HEK293 (cell line): ENCODE data around the gene PIP4K2A.

Source experiments
- CTCF ChIA-PET: fragments of 350-600 bp; formaldehyde crosslinking; extraction: SDS; loops from one replicate; lab custom pipeline; 2021; ENCODE audit warnings: antibody characterized with exemption; lab: Yijun Ruan, JAX
- POLR2A ChIA-PET: fragments of 300-600 bp; formaldehyde crosslinking; extraction: SDS; loops from one replicate; lab custom pipeline; 2020; ENCODE audit warnings: antibody characterized with exemption, inconsistent platforms; lab: Yijun Ruan, JAX
- H3K27ac ChIP-seq: fragments of 200-500 bp; sonication (Bioruptor generic); 2 replicates; pipeline ENCODE4 v1.5.1; 2014; ENCODE audit warnings: low read depth, low read length, control low read depth, inconsistent platforms; ENCODE audit errors: extremely low read depth
- H3K36me3 ChIP-seq, 2 experiments: fragments of 200-500 bp in 1 of 2; sonication (Bioruptor generic) in 1 of 2; 1 replicate in 1 of 2; 2 replicates in 1 of 2; pipeline ENCODE4 v1.5.1; 2014 to 2017; ENCODE audit warnings: inconsistent platforms in 2 of 2, low read length in 2 of 2; ENCODE audit not compliant: control insufficient read depth in 2 of 2, insufficient read depth in 1 of 2
- H3K4me1 ChIP-seq: fragments of 200-500 bp; sonication (Bioruptor generic); 2 replicates; pipeline ENCODE4 v1.5.1; 2014; ENCODE audit warnings: mild to moderate bottlenecking, low read length, inconsistent platforms; ENCODE audit not compliant: control insufficient read depth, insufficient read depth
- H3K4me3 ChIP-seq: 2 replicates; pipeline ENCODE4 v1.5.1; 2011; ENCODE audit warnings: low read depth, mild to moderate bottlenecking, control low read depth, low read length, moderate library complexity
- H3K9me3 ChIP-seq: fragments of 200-500 bp; sonication (Bioruptor generic); 2 replicates; pipeline ENCODE4 v1.5.1; 2014; ENCODE audit warnings: low read depth, low read length, inconsistent platforms; ENCODE audit not compliant: control insufficient read depth, insufficient read depth
- GFI1B ChIP-seq: fragments of 450-650 bp; formaldehyde crosslinking; IDR thresholded peaks from 2 replicates; pipeline ENCODE4 v1.5.1; 2016; ENCODE audit warnings: missing biosample characterization, missing genetic modification characterization
- HOXA7 ChIP-seq: sonication (generic); formaldehyde crosslinking; IDR thresholded peaks from 2 replicates; pipeline ENCODE4 v1.8.1; 2022; ENCODE audit warnings: missing genetic modification reagents, borderline replicate concordance
- KLF10 ChIP-seq: fragments of 450-650 bp; IDR thresholded peaks from 2 replicates; pipeline ENCODE4 v1.5.1; 2018; ENCODE audit warnings: missing biosample characterization, mild to moderate bottlenecking, missing genetic modification characterization
- YY1 ChIP-seq: fragments of 450-650 bp; formaldehyde crosslinking; IDR thresholded peaks from 2 replicates; pipeline ENCODE4 v1.5.1; 2018; ENCODE audit warnings: missing biosample characterization, missing genetic modification characterization
- ZBTB21 ChIP-seq: fragments of 450-650 bp; formaldehyde crosslinking; IDR thresholded peaks from 2 replicates; pipeline ENCODE4 v1.5.1; 2017; ENCODE audit warnings: missing biosample characterization, missing genetic modification characterization
- ZNF114 ChIP-seq: fragments of 450-650 bp; formaldehyde crosslinking; IDR thresholded peaks from 2 replicates; pipeline ENCODE4 v1.5.0; 2017; ENCODE audit warnings: missing biosample characterization, missing genetic modification characterization
- ZNF140 ChIP-seq: fragments of 450-650 bp; formaldehyde crosslinking; IDR thresholded peaks from 2 replicates; pipeline ENCODE4 v1.5.1; 2016; ENCODE audit warnings: missing biosample characterization, missing genetic modification characterization
- ZNF2 ChIP-seq: fragments of 450-650 bp; formaldehyde crosslinking; IDR thresholded peaks from 2 replicates; pipeline ENCODE4 v1.5.1; 2016; ENCODE audit warnings: missing biosample characterization, missing genetic modification characterization
- ZNF26 ChIP-seq: fragments of 450-650 bp; formaldehyde crosslinking; IDR thresholded peaks from 2 replicates; pipeline ENCODE4 v1.5.1; 2016; ENCODE audit warnings: missing biosample characterization, missing genetic modification characterization
- ZNF280C ChIP-seq: fragments of 450-650 bp; formaldehyde crosslinking; IDR thresholded peaks from 2 replicates; pipeline ENCODE4 v1.5.1; 2016; ENCODE audit warnings: missing biosample characterization, missing genetic modification characterization
- ZNF433 ChIP-seq: fragments of 450-650 bp; formaldehyde crosslinking; IDR thresholded peaks from 2 replicates; pipeline ENCODE4 v1.5.1; 2016; ENCODE audit warnings: missing biosample characterization, missing genetic modification characterization, low read depth
- ZNF501 ChIP-seq: fragments of 450-650 bp; formaldehyde crosslinking; IDR thresholded peaks from 2 replicates; pipeline ENCODE4 v1.5.1; 2016; ENCODE audit warnings: missing biosample characterization, missing genetic modification characterization
- ZNF513 ChIP-seq: fragments of 450-650 bp; IDR thresholded peaks from 2 replicates; pipeline ENCODE4 v1.5.1; 2018; ENCODE audit warnings: missing biosample characterization, missing genetic modification characterization
- ZNF571 ChIP-seq: fragments of 450-650 bp; formaldehyde crosslinking; IDR thresholded peaks from 2 replicates; pipeline ENCODE4 v1.5.0; 2017; ENCODE audit warnings: missing biosample characterization, missing genetic modification characterization
- ZNF658 ChIP-seq: fragments of 450-650 bp; formaldehyde crosslinking; IDR thresholded peaks from 2 replicates; pipeline ENCODE4; 2016; ENCODE audit warnings: missing biosample characterization, missing genetic modification characterization
- ZNF843 ChIP-seq: fragments of 450-650 bp; formaldehyde crosslinking; IDR thresholded peaks from 2 replicates; pipeline ENCODE4 v1.5.1; 2016; ENCODE audit warnings: missing biosample characterization, missing genetic modification characterization
- TF ChIP-seq, protein P1 (sequence below): fragments of 450-650 bp; formaldehyde crosslinking; IDR thresholded peaks from 2 replicates; pipeline ENCODE4 v1.5.1; 2017; ENCODE audit warnings: missing biosample characterization, missing genetic modification characterization
- TF ChIP-seq, protein P2 (sequence below): fragments of 450-650 bp; formaldehyde crosslinking; IDR thresholded peaks from 2 replicates; pipeline ENCODE4 v1.5.1; 2016; ENCODE audit warnings: missing biosample characterization, missing genetic modification characterization

PIP4K2A gene

GRCh38 chr10:22542773-22543172, 171.6 kb downstream of the PIP4K2A start:
- CTCF ChIA-PET, result no interaction called here

More at GRCh38 chr10:22542773-22543172, 171.6 kb downstream of the PIP4K2A start:
- H3K9me3 ChIP-seq, result no peaks in the 10 kb centered on the region
- H3K4me1 ChIP-seq, result no peaks in the 10 kb centered on the region
- POLR2A ChIA-PET, result no interaction called here
- H3K36me3 ChIP-seq, result peaks cover 4 to 38% of the 10 kb centered on the region in 2 experiments; a peak in 2 of 3 replicates
- TF ChIP-seq GFI1B (tag by site-specific recombination) (no peak), HOXA7 (no peak), ZNF280C (tag by site-specific recombination) (no peak), ZNF433 (no peak), YY1 (no peak), ZNF26 (tag by site-specific recombination) (no peak), ZNF114 (no peak), ZNF2 (no peak), KLF10 (tag by site-specific recombination) (no peak), ZNF658 (no peak), ZNF513 (tag by site-specific recombination) (no peak), ZNF571 (tag by site-specific recombination) (no peak), ZNF501 (tag by site-specific recombination) (no peak), ZBTB21 (no peak), ZNF140 (tag by site-specific recombination) (no peak), ZNF843 (tag by site-specific recombination) (no peak)
- TF ChIP-seq, protein P1, sequence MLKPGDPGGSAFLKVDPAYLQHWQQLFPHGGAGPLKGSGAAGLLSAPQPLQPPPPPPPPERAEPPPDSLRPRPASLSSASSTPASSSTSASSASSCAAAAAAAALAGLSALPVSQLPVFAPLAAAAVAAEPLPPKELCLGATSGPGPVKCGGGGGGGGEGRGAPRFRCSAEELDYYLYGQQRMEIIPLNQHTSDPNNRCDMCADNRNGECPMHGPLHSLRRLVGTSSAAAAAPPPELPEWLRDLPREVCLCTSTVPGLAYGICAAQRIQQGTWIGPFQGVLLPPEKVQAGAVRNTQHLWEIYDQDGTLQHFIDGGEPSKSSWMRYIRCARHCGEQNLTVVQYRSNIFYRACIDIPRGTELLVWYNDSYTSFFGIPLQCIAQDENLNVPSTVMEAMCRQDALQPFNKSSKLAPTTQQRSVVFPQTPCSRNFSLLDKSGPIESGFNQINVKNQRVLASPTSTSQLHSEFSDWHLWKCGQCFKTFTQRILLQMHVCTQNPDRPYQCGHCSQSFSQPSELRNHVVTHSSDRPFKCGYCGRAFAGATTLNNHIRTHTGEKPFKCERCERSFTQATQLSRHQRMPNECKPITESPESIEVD, result no peak
- TF ChIP-seq, protein P2, sequence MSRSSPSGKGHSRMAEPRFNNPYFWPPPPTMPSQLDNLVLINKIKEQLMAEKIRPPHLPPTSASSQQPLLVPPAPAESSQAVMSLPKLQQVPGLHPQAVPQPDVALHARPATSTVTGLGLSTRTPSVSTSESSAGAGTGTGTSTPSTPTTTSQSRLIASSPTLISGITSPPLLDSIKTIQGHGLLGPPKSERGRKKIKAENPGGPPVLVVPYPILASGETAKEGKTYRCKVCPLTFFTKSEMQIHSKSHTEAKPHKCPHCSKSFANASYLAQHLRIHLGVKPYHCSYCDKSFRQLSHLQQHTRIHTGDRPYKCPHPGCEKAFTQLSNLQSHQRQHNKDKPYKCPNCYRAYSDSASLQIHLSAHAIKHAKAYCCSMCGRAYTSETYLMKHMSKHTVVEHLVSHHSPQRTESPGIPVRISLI (tag by site-specific recombination), result no peak
- no peak overlapping the region for H3K4me3 ChIP-seq
- H3K27ac ChIP-seq, result no peak overlapping the region
